Measurements from ENCODE around the gene LZTS3.

GRCh38 chr20:3172933-3173609 lies at the start of gene LZTS3:
- TF ChIP-seq GATA1 (IDR thresholded peaks at IDR 0.05; ENCODE audit: low read depth, low read length) (no peak), POLR2A (IDR thresholded peaks at IDR 0.05; ENCODE audit: low read length) (no peak)

Measured in erythroblast (primary cell).